ENCODE measurements around the gene FHIT.

The FHIT gene

DNA sequence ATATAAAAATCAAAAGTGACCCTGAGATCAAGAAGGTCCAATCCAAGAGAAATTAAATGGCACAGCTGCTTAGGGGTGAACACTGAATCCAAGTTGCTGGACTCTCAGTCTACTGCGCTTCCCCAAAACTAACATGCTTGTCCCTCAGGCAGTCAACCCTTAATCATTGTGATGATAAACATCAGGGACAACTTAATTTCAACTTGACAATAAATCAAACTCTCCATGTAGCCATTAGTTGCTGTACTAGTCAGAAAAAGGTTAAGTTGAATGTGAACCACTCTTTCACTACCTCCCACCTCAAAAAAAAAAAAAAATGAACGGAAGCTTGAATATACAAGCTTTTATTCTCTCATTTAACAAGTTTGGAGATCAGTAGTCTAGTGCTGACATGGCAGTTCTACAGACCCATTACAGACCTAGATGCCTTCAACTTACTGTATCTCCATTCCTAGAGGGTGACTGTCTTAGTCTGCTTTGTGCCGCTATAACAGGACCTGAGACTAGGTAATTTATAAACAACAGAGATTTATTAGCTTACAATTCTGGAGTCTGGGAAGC, 185.7 kb downstream of the FHIT start:
- in situ Hi-C loops (cut with MboI; ENCODE audit: low sequenced_read_pairs, unreplicated experiment): no loop called here
- no peak for DNase-seq (ENCODE audit: low spot score)
- TF ChIP-seq, protein P1, sequence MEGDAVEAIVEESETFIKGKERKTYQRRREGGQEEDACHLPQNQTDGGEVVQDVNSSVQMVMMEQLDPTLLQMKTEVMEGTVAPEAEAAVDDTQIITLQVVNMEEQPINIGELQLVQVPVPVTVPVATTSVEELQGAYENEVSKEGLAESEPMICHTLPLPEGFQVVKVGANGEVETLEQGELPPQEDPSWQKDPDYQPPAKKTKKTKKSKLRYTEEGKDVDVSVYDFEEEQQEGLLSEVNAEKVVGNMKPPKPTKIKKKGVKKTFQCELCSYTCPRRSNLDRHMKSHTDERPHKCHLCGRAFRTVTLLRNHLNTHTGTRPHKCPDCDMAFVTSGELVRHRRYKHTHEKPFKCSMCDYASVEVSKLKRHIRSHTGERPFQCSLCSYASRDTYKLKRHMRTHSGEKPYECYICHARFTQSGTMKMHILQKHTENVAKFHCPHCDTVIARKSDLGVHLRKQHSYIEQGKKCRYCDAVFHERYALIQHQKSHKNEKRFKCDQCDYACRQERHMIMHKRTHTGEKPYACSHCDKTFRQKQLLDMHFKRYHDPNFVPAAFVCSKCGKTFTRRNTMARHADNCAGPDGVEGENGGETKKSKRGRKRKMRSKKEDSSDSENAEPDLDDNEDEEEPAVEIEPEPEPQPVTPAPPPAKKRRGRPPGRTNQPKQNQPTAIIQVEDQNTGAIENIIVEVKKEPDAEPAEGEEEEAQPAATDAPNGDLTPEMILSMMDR (IDR thresholded peaks at IDR 0.05; ENCODE audit: borderline replicate concordance, control extremely low read depth, extremely low read depth, insufficient read depth, missing control alignments): no peak

DNA sequence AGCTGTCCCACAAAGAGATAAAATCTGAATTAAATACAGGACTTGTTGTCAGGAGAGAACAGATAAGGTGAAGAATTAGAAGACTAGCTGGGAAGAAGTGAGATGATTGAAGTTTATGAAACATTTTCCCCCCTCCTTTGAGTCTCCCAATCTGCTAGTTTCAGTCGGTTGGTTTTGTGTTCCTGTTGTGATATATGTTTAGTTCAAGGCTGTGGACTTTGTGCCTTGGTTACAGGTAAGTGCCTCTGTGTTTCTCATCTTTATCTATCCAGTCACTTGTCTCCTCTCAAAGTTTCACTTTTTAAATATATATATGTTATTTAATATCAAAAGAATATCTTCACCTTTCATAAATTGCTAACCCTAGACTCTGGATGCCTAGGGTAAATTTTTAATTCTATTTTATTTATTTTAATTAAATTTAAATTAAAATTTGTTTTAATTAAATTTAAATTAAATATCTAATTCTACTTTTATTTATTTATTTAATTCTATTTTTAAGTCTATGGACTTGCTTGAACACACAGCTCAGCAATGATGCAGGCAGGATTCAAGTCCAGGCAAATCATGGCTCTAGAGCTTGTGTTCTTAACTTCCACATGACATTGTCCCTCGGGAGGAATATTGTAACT, 190.0 kb downstream of the FHIT start:
- TF ChIP-seq, protein P1 (IDR thresholded peaks at IDR 0.05; ENCODE audit: borderline replicate concordance, control extremely low read depth, extremely low read depth, insufficient read depth, missing control alignments): no peak
- in situ Hi-C loops (cut with MboI; ENCODE audit: low sequenced_read_pairs, unreplicated experiment): no loop called here

DNA sequence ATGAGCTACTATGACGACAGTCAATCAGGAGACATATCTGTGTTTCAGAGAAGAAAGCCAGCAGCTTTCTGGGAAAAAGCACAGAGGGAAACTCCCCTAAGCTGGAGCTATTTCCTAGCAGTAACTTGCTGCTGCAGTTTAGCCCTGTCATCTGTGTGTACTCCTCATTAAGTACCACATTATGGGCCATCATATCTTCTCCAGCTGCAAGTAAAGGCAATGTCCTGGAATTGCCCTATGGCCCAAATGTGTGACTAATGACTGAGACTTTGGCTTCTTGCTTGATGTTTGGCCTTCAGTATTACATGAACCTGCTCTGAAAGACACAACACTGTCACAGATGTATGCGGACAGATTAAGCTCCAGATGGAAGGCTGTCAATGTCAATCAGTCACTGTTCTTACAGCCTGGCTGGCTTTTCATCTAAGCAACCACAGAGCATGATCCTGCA, 190.8 kb downstream of the FHIT start:
- DNase-seq (ENCODE audit: low spot score): no peak
- in situ Hi-C loops (cut with MboI; ENCODE audit: low sequenced_read_pairs, unreplicated experiment): no loop called here
- TF ChIP-seq, protein P1 (IDR thresholded peaks at IDR 0.05; ENCODE audit: borderline replicate concordance, control extremely low read depth, extremely low read depth, insufficient read depth, missing control alignments): no peak

More for the DNA sequence above, 190.0 kb downstream of the FHIT start:
- DNase-seq (ENCODE audit: low spot score): no peak

GRCh38 chr3:61058836-61059235, 192.4 kb downstream of the FHIT start:
- DNase-seq (ENCODE audit: low spot score): no peak
- TF ChIP-seq, protein P1 (IDR thresholded peaks at IDR 0.05; ENCODE audit: borderline replicate concordance, control extremely low read depth, extremely low read depth, insufficient read depth, missing control alignments): no peak
- in situ Hi-C loops (cut with MboI; ENCODE audit: low sequenced_read_pairs, unreplicated experiment): no loop called here

DNA sequence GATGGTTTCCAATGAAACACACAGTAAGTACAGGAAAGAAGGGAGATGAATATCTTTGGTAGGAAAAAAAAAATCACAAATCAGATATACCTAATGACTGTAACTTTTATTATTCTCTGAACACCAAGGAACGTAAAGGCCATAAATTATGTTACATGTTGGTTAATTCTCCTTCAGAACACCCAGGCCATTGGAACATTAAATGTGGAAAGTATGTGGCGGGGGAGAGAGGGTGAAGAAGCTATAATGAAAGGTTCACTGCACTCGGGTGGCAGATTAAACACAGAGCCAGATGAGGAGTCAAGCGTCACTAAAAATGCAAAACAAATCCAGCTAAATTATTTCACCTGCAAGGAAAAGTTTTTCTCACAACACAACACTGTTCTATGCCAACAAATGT, 193.8 kb downstream of the FHIT start:
- TF ChIP-seq, protein P1 (IDR thresholded peaks at IDR 0.05; ENCODE audit: borderline replicate concordance, control extremely low read depth, extremely low read depth, insufficient read depth, missing control alignments): no peak
- in situ Hi-C loops (cut with MboI; ENCODE audit: low sequenced_read_pairs, unreplicated experiment): no loop called here
- DNase-seq (ENCODE audit: low spot score): no peak

DNA sequence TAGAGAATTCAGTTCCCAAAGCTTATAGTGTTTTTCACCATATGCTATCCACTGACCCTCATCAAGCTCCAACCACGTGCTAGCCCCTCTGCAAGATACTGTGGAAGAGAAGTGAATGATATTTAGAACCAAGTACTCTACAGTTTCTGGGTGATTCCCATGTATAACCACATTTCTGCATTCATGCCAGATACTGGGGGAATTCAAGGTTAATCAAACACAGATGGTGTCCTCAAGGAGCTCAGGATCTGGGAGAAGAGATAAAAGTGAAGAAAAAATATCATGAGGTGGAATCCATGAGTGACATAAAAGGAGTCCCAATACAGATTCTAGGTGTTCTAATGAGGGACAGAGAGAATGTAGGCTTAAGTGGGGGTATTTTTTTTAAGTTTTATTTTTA, 195.8 kb downstream of the FHIT start:
- in situ Hi-C loops (cut with MboI; ENCODE audit: low sequenced_read_pairs, unreplicated experiment): no loop called here
- DNase-seq (ENCODE audit: low spot score): no peak
- TF ChIP-seq, protein P1 (IDR thresholded peaks at IDR 0.05; ENCODE audit: borderline replicate concordance, control extremely low read depth, extremely low read depth, insufficient read depth, missing control alignments): no peak
